Activated CD4-positive, alpha-beta T cell treated with anti-CD3 and anti-CD28 coated beads for 4 hours (primary cell): Measurements from ENCODE around the gene BANP.
A peak's percentile ranks its signal among the peaks of the same experiment; 100 is the strongest.
"Not testable (repeated sequence)": the region's sequence is repeated elsewhere in the genome, so short reads cannot be mapped to it uniquely, and the experiment has no call there.

Experiments used
- DNase-seq, 2 donors: peaks; one replicate each; pipeline ENCODE4 v3.0.0-alpha.2; 2020

BANP gene

DNA sequence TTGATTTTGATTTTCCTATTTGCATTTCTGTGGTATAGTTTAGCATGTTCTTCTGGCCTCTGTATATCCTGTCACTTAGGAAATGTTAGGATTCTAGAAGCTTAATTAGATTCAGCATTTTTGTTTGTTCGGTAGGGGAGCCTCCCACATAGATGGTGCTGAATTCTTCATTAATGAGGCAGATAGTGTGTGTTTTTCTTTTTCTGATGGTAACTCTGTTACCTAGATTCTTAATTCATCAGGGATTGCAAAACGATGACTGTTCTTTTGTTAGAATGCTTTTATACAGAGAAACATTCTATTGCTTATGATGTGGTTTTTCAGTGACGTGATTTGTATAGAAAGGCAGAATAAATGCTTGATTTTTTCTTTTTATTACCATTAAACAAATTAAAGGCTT, 19.0 kb downstream of the BANP start:
- no peak for DNase-seq

DNA sequence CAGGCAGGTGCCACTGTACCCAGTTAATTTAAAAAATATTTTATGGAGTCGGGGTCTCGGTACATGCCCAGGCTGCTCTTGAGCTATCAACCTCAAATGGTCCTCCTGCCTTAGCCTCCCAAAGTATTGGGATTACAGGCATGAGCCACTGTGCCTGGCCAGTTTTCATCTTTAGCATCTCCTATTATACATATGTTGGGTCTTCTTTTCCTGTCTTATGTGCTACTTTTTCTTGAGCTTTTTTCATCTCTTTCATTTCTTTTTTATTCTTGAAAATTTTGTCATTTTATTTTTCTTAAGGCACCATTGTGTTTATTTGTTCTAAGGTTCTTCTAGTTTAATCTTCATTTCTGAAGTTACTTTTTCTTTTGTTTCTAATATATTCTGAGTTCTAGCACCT, 20.7 kb downstream of the BANP start:
- DNase-seq = no peak

- DNase-seq = no peak
These were observed 22.5 kb downstream of the BANP start for GRCh38 chr16:87973717-87974116.

DNA sequence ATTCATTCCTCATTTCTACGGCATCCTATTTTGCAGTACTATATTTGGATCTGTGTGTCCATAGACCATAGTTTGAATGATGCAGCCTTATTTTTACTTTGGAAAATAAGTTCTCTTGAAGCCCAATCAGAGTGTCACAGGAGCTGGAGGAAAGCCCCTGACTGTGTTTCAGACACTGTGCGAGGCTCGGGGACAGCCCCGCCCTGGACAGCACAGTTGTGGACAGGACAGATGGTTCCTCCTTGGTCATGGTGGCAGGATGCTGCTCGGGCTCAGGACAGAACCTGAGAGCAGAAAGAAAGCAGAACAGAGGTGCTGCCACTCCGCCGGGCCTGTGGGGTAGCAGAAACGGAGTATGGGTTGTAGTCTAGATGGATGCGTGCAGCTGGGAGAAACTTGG, 22.9 kb downstream of the BANP start:
- no peak for DNase-seq

DNA sequence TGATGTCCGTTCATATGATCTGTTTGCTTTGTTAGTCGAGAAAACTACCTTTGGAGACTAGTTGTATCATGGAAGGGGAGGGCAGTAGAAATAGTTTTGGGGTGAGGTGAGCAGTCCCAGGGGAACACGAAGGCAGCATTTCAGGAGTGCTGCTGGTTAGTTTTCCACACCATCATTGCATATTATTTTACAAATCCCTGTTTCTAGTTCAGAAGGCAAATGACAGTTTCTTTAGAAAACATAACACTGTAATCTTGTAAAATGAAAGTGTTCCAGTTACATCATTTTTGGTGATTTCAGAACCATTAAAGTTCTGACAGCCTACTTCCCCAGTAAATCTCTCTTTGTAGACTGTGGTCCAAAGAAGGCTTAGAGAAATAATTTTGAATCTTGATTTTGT, 25.4 kb downstream of the BANP start:
- no peak for DNase-seq

DNA sequence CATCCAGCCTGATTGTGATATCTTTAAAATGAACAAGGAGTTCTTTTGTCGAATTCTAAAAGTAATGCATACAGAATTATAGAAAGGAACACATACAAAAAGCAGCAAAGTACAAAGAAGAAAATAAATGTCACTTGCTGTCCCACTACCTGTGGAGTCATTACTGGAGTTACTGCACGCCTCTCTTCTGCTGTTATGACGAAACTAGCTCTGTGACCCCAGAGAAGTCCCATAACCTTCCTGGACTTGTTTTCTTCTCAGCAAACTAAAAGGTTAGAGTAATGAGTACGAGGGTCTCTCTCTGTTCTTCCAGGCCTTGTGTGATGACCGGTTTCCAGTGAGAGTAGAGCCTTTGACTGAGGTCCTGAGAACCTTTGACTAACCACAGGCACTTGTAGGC, 26.9 kb downstream of the BANP start:
- no peak for DNase-seq

- DNase-seq = no peak
These were observed 28.1 kb downstream of the BANP start for GRCh38 chr16:87979352-87979751.

DNA sequence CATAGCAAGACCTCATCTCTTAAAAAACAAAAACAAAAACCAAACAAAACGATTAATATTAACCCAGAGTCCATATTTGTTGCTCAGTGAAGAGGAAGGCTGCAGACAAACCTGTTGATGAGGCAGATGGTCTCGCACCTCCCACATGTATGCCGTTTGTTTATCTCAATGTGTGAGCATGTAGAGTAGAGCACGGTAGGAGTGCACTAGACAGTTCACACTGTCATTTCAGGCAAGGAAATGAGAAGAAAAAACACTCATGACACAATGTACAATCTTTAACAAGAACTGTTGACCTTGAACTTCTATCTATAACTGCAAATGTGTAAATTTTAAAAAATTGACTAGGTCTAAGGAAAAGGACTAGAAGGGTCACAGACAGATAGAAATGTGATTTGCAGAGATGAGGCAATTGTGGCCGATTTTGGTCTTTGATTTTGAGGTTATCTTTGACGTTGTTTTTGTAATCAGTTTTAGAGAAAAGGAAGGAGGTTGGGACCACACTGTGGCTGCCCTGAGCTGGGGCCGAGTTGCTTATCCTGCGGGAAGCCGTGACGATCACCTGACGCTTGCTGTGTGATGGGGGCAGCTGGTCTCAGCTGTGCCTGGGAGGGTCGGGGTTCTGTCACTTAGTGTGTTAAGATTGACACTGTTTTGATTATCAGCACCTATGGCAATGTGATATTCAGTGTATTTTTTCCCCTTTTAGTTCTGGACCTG, 28.8 kb downstream of the BANP start:
- DNase-seq = not testable (repeated sequence)

DNA sequence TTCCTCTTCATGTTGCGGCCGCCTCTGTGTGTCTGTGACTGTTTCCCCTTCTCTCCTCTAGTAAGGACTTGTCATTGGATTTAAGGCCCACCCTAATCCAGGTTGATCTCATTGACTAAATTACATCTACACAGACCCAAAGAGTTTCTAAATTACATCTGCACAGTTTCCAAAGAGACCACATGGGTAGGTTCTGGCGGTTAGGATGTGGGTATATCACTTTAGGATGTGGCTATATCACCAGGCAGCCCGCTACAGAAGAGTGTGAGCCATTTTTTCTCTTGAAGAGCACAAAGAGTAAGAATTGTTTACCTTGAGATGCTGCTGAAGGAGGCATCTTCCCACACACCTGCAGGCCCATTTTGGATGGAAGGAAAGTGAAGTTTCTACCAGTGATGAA, 30.1 kb downstream of the BANP start:
- not testable (repeated sequence) for DNase-seq

- DNase-seq = no peak
These were observed 31.4 kb downstream of the BANP start for GRCh38 chr16:87982581-87983041.

DNA sequence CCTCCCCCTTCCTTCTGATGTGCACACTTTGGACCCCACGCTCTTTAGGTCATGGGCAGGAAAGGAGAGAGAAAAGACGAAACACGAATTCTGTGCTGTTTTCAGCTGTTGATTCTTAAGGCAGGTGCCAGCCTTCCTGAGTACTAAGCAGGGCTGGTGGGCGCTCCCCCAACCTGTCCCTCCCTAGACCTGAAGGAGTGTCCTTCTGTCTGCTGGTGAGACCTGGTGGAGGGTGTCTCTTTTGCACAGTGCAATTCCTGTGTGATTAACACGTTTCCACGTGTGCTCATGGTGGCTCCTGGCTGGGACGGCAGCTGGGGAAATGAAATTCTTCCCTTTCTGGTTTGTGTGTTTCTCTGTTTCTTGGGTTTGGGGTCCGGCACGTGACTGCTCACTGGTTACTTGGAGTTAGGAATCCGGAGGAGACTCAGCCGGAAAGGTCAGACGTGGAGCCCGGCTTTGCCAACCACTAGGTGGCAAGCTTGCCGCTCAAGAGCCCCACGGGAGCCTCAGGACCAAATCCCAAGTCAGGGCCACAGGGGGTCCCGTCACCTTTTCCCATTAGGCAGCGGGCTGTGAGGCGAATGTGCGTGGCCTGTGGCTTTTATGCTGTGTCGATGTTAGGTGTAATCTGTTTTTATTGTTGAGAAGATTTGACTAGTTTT, 32.0 kb downstream of the BANP start:
- not testable (repeated sequence) for DNase-seq

- DNase-seq = not testable (repeated sequence)
These were observed 32.5 kb downstream of the BANP start for GRCh38 chr16:87983737-87984097.

- DNase-seq = not testable (repeated sequence)
These were observed 32.9 kb downstream of the BANP start for GRCh38 chr16:87984180-87984579.

DNA sequence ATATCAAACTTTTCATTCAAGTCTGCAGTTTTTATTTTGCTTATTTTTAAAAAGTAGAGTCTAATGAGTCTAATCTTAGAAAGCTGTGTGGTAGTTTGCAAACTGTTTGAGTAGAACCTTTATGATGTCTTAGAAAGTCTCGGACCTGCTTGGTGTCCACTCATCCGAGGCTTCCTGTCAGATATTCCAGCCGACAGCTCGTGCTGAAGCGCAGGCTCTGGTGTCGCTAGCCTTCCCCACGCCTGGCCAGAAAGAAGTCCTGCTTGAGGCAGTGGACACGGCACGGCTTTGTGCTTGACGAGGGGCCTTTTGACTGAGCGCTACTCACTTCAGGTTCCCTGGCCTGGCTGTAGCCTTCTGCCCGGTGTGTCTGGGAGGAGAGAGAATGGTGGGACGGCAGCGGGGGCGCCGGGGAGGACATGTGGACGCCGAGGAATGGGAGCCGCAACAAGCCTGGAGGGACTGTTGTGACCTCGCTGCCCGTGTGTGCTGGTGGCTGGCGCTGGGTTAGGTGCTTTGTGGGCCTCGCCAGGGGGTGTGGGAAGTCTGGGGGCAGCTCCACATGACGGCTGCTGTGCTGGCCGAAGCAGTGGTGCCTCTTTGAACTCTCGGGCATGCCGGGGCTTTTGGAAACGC, 33.5 kb downstream of the BANP start:
- no peak for DNase-seq

DNA sequence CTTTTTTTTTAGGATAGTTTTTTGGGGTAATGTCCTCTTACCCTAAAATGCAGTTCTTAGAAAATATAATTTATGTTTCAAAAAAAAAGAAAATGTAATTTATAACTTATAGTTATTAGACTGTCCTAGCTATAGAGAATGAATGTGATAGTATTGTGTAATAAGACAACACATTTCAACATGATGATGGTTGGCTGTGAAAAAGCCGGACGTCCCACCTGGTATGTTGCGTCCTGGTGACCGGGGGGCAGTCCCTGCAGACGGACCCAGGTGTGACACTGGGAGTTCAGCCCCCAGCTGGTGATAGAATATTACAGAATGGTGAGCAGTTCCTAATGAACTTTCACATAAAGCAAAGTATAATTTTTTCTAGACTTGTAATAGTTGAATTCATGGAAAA, 34.3 kb downstream of the BANP start:
- not testable (repeated sequence) for DNase-seq

GRCh38 chr16:87986361-87986849, 35.2 kb downstream of the BANP start:
- peak in 1 of 2 donors; percentile 50 for DNase-seq

GRCh38 chr16:87988596-87988995, 37.4 kb downstream of the BANP start:
- DNase-seq = not testable (repeated sequence)

DNA sequence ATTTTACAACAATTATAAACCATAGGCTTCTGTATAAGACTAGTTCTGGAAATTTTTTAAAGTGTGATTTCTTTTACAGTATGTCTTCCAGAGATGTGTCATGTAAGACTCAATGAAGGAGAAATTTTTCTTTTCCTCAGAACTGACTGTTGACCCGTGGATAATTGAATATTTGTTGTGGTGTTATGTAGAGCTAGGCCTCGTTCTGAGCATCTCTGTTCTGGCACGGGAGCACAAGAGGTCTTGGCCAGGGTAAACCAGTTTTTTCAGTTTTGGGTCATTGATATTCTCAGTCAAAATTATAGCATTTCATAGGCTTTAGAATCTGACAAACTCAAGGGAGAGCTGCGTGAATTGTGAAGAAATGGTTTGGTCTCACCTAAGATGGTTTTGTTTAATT, 39.0 kb downstream of the BANP start:
- DNase-seq = not testable (repeated sequence)

DNA sequence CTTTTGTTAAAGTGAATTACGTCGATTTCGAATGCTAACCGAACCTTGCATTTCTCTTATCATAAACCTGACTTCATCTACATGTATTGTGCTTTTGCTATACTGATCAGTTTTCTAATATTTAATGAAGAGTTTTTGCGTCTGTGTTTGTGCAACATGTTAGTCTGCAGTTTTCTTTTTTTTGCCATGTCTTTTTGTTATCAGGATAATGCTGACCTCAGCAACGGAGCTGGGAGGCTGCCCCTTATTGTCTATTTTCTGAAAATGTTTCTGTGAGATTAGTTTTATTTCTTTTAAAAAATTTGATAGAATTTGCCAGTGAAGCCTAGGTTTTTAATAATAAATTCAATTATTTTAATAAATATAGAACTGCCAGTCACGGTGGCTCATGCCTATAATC, 40.9 kb downstream of the BANP start:
- not testable (repeated sequence) for DNase-seq

- DNase-seq = no peak
These were observed 42.7 kb downstream of the BANP start for GRCh38 chr16:87993901-87994300.

- DNase-seq = no peak
These were observed 44.4 kb downstream of the BANP start for GRCh38 chr16:87995644-87996043.

DNA sequence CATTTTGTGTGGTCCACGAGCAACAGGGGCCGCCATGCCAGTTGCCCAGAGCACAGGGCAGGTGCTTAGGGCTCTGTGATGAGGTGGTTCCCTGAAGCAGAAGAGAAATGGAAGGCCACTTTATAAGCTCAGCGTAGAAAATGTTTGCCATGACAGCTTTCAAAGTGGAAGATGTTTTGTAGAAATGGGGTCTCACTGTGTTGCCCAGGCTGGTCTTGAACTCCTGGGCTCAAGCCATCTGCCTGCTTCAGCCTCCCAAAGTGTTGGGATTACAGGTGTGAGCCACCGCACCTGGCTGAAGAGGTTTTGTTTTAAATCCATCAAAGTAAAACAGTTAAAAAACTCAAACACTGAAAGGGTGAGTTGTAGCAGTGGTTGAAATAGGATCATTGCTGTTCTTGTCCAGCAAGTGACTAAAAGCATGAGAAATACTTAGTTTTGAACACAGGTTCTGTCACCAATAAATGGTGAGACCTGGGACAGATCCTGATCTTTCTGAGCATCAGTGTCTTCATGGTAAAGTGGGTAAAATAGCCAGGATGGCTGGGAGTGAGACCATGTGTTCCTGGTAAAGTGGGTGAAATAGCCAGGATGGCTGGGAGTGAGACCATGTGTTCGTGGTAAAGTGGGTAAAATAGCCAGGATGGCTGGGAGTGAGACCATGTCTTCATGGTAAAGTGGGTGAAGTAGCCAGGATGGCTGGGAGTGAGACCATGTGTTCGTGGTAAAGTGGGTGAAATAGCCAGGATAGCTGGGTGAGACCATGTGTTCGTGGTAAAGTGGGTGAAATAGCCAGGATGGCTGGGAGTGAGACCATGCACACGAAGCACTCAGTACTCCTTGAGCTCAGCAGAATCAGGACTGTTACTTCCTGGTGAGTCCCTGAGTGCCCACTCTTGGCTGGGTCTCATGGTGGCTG, 46.0 kb downstream of the BANP start:
- no peak for DNase-seq
